Transverse colon (tissue), 4 donors: ENCODE measurements around the gene RARRES1. TPM values are rescaled to one million over a fixed set of nuclear protein-coding genes. Genes with fewer than 3 reads are reported as not detected.

ENCODE experiments used
- DNase-seq: peaks from one replicate; pipeline ENCODE4 v3.0.0-alpha.2; 2019
- H3K27ac ChIP-seq, 4 donors: fragments of 200-600 bp; sonication (generic); 2 replicates each; pipeline ENCODE4 v1.5.1; 2016 to 2018; ENCODE audit warnings: inconsistent platforms in 4 of 4
- H3K27me3 ChIP-seq: fragments of 200-600 bp; sonication (generic); 2 replicates; pipeline ENCODE4 v1.5.1; 2017; ENCODE audit warnings: inconsistent platforms
- H3K36me3 ChIP-seq, 4 donors: fragments of 200-600 bp; sonication (generic); 2 replicates each; pipeline ENCODE4 v1.5.1; 2017 to 2019; ENCODE audit warnings: inconsistent platforms in 4 of 4
- H3K4me1 ChIP-seq, 4 donors: fragments of 200-600 bp; sonication (generic); 2 replicates each; pipeline ENCODE4 v1.5.1; 2017 to 2020; ENCODE audit warnings: inconsistent platforms in 4 of 4
- H3K4me3 ChIP-seq, 4 donors: fragments of 200-600 bp; sonication (generic); 1 replicate in 1 of 4; 2 replicates in 3 of 4; pipeline versions ENCODE4 v1.5.1 to v1.6.1; 2017 to 2019; ENCODE audit warnings: inconsistent platforms in 4 of 4
- H3K9me3 ChIP-seq, 2 donors: fragments of 200-600 bp; sonication (generic); 2 replicates each; pipeline ENCODE4 v1.5.1; 2017 to 2019; ENCODE audit warnings: inconsistent platforms in 2 of 2
- CTCF ChIP-seq, 5 experiments: fragments of 200-600 bp in 3 of 5; fragments of 450-650 bp in 2 of 5; sonication (generic) in 3 of 5; IDR thresholded peaks; 1 replicate in 2 of 5; 2 replicates in 3 of 5; pipeline ENCODE4 v1.5.1; 2016 to 2017; ENCODE audit warnings: antibody characterized with exemption in 5 of 5, inconsistent platforms in 3 of 5, mild to moderate bottlenecking in 2 of 5, moderate library complexity in 1 of 5
- EP300 ChIP-seq: sonication (generic); formaldehyde crosslinking; IDR thresholded peaks from one replicate; pipeline ENCODE4 v1.6.1; 2017; ENCODE audit warnings: antibody characterized with exemption, low read depth
- POLR2A ChIP-seq: fragments of 450-650 bp; IDR thresholded peaks from one replicate; pipeline ENCODE4 v1.6.1; 2016; ENCODE audit warnings: antibody characterized with exemption, mild to moderate bottlenecking, moderate library complexity
- POLR2AphosphoS5 ChIP-seq, 3 donors: sonication (generic); formaldehyde crosslinking; IDR thresholded peaks; one replicate each; pipeline ENCODE4 v1.6.1; 2016; ENCODE audit warnings: antibody characterized with exemption in 3 of 3
- WGBS, 2 donors: methylation state at CpG; one replicate each; pipeline ENCODE4 v1.1.5; 2018; ENCODE audit warnings: low coverage in 1 of 2; 5-methylcytosine and 5-hydroxymethylcytosine counted together
- in situ Hi-C, 4 donors: fragments of 200-750 bp; cut with MboI; loops; one replicate each; pipeline versions ENCODE4 v1.15.0 to v1.15.1; 2017; ENCODE audit warnings: low sequenced_read_pairs in 3 of 4, low pct_ligation_motif_present in 1 of 4, low pct_unique_long_range_greater_than_20kb in 1 of 4
- intact Hi-C: fragments of 100-400 bp; cut with DNase I; formaldehyde crosslinking; loops from one replicate; pipeline ENCODE4 v1.15.1; 2023; ENCODE audit warnings: low total_unique reads
- total RNA-seq, 4 donors: library from RNA; depleted of rRNA; stranded (reverse); fragments of >200 nt; gene quantifications; one replicate each; pipeline ENCODE4 v1.1.0, GENCODE V29; 2016

The RARRES1 gene
- total RNA-seq, 4 donors from 2014 or later, result 3.4 to 71.5 (median 30.2) TPM

GRCh38 chr3:158776531-158776930, 44.3 kb upstream of the RARRES1 start:
- Histone ChIP-seq H3K4me1 (peaks cover 0 to 59% (median 19%) of the 10 kb centered on the region in 4 donors), H3K36me3 (no peaks in the 10 kb centered on the region), H3K9me3 (no peaks in the 10 kb centered on the region), H3K27me3 (no peaks in the 10 kb centered on the region), H3K4me3 (no peak overlapping the region), H3K27ac (no peak overlapping the region)
- no peak for TF ChIP-seq POLR2AphosphoS5 (IDR thresholded peaks at IDR 0.05)
- TF ChIP-seq EP300, result no peak
- TF ChIP-seq POLR2A, result no peak
- no peak for TF ChIP-seq CTCF (IDR thresholded peaks at IDR 0.05)
- intact Hi-C loops, result no loop called here
- 92% methylated on average over 4 to 7 of the region's 7 CpGs for WGBS, 2 donors
- DNase-seq, result no peak
- in situ Hi-C loops, result loop anchor here in 2 of 4 donors (25.0 kb wide), 1 partner anchor 239 kb away; no protein-coding TSS in a partner anchor

GRCh38 chr3:158775426-158776410, 43.5 kb upstream of the RARRES1 start:
- no peaks in the 10 kb centered on the region for H3K36me3 ChIP-seq
- peak overlapping the region in 2 of 4 donors; percentile 3 to 18 for H3K27ac ChIP-seq
- no peak for DNase-seq
- TF ChIP-seq POLR2A (no peak), CTCF (IDR thresholded peaks at IDR 0.05) (no peak), POLR2AphosphoS5 (IDR thresholded peaks at IDR 0.05) (no peak), EP300 (no peak)
- no peak overlapping the region for H3K4me3 ChIP-seq
- H3K4me1 ChIP-seq, result peaks cover 0 to 66% (median 21%) of the 10 kb centered on the region in 4 donors
- H3K9me3 ChIP-seq, result no peaks in the 10 kb centered on the region
- 65 to 92% methylated on average over 2 to 3 of the region's 3 CpGs for WGBS, 2 donors
- intact Hi-C loops (no loop called here), in situ Hi-C loops (loop anchor here in 2 of 4 donors (25.0 kb wide), 1 partner anchor 238 kb away; no protein-coding TSS in a partner anchor)
- no peaks in the 10 kb centered on the region for H3K27me3 ChIP-seq

GRCh38 chr3:158774965-158775364, 42.7 kb upstream of the RARRES1 start:
- H3K4me1 ChIP-seq, result peaks cover 0 to 73% (median 21%) of the 10 kb centered on the region in 4 donors
- no peaks in the 10 kb centered on the region for H3K9me3 ChIP-seq
- no peak overlapping the region for H3K4me3 ChIP-seq
- H3K27ac ChIP-seq, result peak overlapping the region in 3 of 4 donors; percentile 5 to 26 (median 18)
- H3K36me3 ChIP-seq, result no peaks in the 10 kb centered on the region
- WGBS, 2 donors, result 61 to 69% methylated on average over 2 of the region's 2 CpGs
- TF ChIP-seq POLR2A, result no peak
- no peak for TF ChIP-seq CTCF (IDR thresholded peaks at IDR 0.05)
- in situ Hi-C loops, result loop anchor here in 2 of 4 donors (25.0 kb wide), 1 partner anchor 238 kb away; no protein-coding TSS in a partner anchor
- H3K27me3 ChIP-seq, result no peaks in the 10 kb centered on the region
- intact Hi-C loops, result no loop called here
- DNase-seq, result no peak
